GM18858 (cell line): ENCODE results near the gene KIAA1586.
A peak's percentile ranks its signal among the peaks of the same experiment; 100 is the strongest.
"Not testable (repeated sequence)": the region's sequence is repeated elsewhere in the genome, so short reads cannot be mapped to it uniquely, and the experiment has no call there.

Source experiments
- ATAC-seq: cut with Tn5 transposase; IDR thresholded peaks from one replicate; pipeline ENCODE4 v1.9.1; 2021; ENCODE audit not compliant: unreplicated experiment

KIAA1586 gene

GRCh38 chr6:57044568-57044967 is 1.9 kb upstream of the KIAA1586 start:
- ATAC-seq = no peak

- peak; percentile 14 for ATAC-seq
Measured at GRCh38 chr6:57047257-57047585, 728 bp downstream of the KIAA1586 start.

- ATAC-seq = not testable (repeated sequence)
Measured at GRCh38 chr6:57047859-57048258, 1.4 kb downstream of the KIAA1586 start.

GRCh38 chr6:57048577-57048976 is 2.1 kb downstream of the KIAA1586 start:
- no peak for ATAC-seq

GRCh38 chr6:57063847-57064246 is 17.4 kb downstream of the KIAA1586 start:
- no peak for ATAC-seq

GRCh38 chr6:57064809-57065208 is 18.3 kb downstream of the KIAA1586 start:
- ATAC-seq = no peak

GRCh38 chr6:57068061-57068460 is 21.6 kb downstream of the KIAA1586 start:
- no peak for ATAC-seq

- no peak for ATAC-seq
Measured at GRCh38 chr6:57069228-57069627, 22.7 kb downstream of the KIAA1586 start.

- no peak for ATAC-seq
Measured at GRCh38 chr6:57069920-57070331, 23.4 kb downstream of the KIAA1586 start.

- ATAC-seq = no peak
Measured at GRCh38 chr6:57072108-57072507, 25.6 kb downstream of the KIAA1586 start.

- no peak for ATAC-seq
Measured at GRCh38 chr6:57074383-57074782, 27.9 kb downstream of the KIAA1586 start.

GRCh38 chr6:57075092-57075491 is 28.6 kb downstream of the KIAA1586 start:
- ATAC-seq = no peak

- no peak for ATAC-seq
Measured at GRCh38 chr6:57078531-57079207, 32.2 kb downstream of the KIAA1586 start.

- no peak for ATAC-seq
Measured at GRCh38 chr6:57085471-57085870, 39.0 kb downstream of the KIAA1586 start.

GRCh38 chr6:57086843-57087242 is 40.4 kb downstream of the KIAA1586 start:
- ATAC-seq = no peak

- ATAC-seq = no peak
Measured at GRCh38 chr6:57087916-57088315, 41.4 kb downstream of the KIAA1586 start.

GRCh38 chr6:57089265-57089664 is 42.8 kb downstream of the KIAA1586 start:
- ATAC-seq = no peak

GRCh38 chr6:57089687-57090457 is 43.4 kb downstream of the KIAA1586 start, which contains the start of gene ZNF451:
ZNF451 (plus strand) TSS chr6:57090188; CDS start chr6:57090254, 66 bp downstream.
- peak; percentile 87 for ATAC-seq

- peak; percentile 3 for ATAC-seq
Measured at GRCh38 chr6:57090458-57091067, 44.1 kb downstream of the KIAA1586 start.

- ATAC-seq = not testable (repeated sequence)
Measured at GRCh38 chr6:57091375-57091774, 44.9 kb downstream of the KIAA1586 start.

- no peak for ATAC-seq
Measured at GRCh38 chr6:57094689-57095088, 48.2 kb downstream of the KIAA1586 start.

GRCh38 chr6:57097596-57097995 is 51.1 kb downstream of the KIAA1586 start:
- ATAC-seq = no peak
